Measurements from ENCODE around the gene GPSM1.

Gene GPSM1

DNA sequence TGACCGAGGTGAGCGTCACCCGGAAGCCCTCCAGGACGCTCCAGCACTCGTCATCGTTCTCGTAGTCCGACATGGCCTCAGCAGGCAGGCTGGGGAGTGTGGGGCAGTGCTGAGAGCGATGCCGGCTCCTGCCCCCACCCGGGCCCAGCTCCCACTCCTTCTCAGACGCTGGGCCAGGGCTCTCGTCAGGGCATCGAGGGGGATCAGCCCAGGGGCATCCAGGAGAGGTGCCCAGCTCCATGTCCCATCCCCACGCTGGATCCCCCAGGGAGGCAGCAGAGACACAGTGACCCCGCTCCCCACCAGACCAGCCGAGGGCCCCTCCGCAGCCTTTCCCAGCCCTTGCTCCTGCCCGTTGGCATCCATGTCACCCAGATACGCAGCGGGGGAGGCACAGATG is 44.7 kb downstream of the GPSM1 start:
- H3K4me3 ChIP-seq (ENCODE audit: low read length): no peak overlapping the region; the same call in 1 of the 2 replicates
- no peak for TF ChIP-seq ZNF274 (IDR thresholded peaks at IDR 0.05; ENCODE audit: low read depth, low read length)

DNA sequence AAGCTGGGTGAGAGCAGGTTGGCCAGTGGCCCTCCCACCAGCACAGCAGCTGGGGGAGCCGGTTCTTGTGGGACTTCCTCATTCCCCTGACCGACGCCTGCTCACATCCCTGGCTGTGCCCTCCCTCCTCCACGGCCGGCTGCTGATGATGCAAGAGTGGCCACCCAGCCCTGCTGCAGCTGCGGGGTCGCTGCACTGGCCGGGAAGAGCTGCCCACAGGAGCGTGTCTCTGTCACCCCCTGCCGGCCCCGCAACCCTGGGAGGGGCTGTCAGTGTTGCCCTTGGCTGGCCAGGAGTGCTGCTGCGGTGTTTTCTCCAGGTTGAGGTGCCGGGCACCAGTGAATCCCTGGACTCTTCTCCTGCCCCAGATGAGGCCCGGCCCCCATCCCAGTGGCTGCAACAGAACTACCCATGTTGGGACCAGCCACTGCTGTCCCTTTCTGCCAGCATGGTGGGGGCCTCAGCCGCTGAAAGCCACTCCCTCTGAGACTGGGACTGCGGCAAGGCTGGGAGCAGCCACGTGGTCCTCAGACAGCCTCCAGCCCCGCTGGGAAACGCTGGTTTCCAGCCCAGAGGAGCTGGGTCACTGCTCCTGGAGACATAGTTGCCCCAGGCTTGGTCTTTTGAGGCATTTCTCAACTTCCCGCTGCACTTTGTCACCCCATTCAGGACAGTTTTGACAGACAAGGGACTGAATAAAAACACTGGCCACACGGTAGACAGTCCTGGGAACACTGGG is 45.4 kb downstream of the GPSM1 start:
- peak overlapping the region; percentile 26; the same call in 1 of the 2 replicates for H3K4me3 ChIP-seq (ENCODE audit: low read length)
- no peak for TF ChIP-seq ZNF274 (IDR thresholded peaks at IDR 0.05; ENCODE audit: low read depth, low read length)

DNA sequence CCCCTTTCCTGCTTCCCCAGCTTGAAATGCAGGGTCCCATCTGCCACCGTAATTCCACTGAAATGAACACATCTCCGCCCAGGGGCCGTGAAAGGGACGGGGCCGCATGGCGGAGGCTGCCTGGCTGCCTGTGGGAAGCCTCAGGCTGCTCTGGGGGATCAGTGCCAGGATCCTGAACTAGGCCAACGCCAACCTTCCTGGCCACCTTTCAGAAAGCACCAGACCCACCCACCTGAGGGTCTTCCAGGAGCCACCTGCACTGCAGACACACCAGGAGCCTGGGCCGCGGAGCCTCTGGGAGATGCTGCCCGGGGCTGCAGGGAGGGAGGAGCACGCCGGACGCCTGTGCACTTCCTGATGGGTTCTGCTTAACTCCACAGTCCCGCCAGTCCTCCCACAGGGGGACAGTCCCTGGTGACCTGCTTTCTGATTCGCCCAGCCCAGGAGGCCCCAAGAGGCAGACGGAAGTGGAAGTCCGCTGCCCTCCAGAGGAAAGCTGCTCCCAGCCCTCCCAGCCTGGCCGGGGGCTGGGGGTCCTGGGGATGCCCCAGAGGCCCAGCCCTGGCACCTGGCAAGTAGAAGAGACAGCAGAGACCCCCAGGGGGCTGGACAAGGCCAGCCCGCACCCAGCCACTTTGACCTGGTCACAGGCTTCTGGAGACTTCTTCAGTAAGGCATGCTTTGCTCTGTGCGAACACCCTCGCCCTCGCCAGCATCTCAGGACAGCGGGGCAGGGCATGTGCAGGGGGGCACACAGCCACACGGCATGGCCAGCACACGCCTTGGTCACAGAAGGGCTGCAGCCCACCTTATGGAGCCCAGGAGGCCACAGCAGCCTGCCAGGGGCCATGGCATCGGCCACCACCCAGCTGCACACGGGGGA is 46.2 kb downstream of the GPSM1 start, which contains the start of gene CARD9:
CARD9 (minus strand) TSS at position 370 of the 883 bp plus-strand sequence. CDS start 1,591 bp downstream, outside the sequence.
- no peak for TF ChIP-seq ZNF274 (IDR thresholded peaks at IDR 0.05; ENCODE audit: low read depth, low read length)

DNA sequence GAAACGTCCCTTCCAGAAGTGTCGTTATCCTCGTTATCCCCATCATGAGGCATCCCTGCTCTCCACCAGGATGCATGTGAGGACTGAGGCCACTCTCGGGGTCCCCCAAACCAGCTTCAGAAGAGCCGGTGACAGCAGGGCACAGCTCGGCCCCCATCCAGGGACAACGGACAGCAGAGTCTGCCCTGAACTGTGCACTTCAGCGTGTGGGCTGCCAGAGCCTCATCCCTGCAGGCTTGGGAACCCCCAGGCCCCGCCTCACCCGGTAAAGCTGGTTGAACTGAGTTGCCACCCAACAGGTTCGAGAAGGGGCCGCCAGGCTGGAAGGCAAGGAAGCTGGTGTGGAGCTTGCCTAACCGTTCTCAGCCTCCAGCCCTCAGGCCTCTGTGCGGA is 46.8 kb downstream of the GPSM1 start:
- TF ChIP-seq ZNF274 (IDR thresholded peaks at IDR 0.05; ENCODE audit: low read depth, low read length): no peak

More for the DNA sequence above, 46.2 kb downstream of the GPSM1 start, which contains the start of gene CARD9:
- peak within 1 kb of the TSS; percentile 26; the same call in 1 of the 2 replicates for H3K4me3 ChIP-seq (ENCODE audit: low read length)

DNA sequence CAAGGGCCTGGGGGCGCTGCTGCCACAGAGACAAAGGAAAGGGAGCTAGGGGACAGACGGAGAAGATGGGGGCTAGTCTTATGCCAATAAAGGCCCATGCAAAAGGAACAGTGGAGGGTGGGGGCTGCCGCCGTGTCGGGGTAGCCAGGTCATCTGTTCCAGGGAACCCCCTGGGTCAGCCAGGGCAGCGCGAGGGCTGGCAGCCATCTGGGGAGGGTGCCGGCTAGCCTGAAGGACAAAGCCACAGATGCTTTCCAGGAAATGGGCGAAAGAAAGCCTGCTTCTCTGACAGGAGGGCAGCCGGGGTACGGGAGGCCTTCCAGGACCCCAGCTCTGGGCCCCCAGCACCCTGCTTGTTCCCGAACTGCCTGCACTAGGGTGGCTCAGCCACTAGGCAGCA is 47.8 kb downstream of the GPSM1 start:
- no peak for TF ChIP-seq ZNF274 (IDR thresholded peaks at IDR 0.05; ENCODE audit: low read depth, low read length)

More for the DNA sequence above, 46.8 kb downstream of the GPSM1 start:
- no peak overlapping the region for H3K4me3 ChIP-seq (ENCODE audit: low read length)

DNA sequence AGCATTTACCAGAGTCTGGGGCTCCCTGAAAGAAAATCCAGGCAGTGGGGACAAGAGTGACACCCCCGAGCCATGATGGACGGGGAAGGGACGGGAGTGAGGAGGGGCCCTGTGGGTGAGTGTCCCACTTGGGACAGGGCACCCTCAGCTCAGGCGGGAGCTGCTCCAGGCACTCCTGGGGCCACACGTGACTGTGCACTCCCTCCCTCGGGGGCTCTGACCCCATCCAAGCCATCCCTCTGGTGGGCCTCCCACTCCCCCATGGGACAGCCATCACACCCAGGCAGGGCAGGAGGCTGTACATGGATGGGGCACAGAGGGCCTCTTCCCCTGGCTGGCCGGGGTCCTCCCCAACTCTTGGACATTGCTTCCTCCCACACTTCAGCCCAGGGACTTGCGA is 49.1 kb downstream of the GPSM1 start:
- H3K4me3 ChIP-seq (ENCODE audit: low read length): no peak overlapping the region

More for the DNA sequence above, 47.8 kb downstream of the GPSM1 start:
- H3K4me3 ChIP-seq (ENCODE audit: low read length): no peak overlapping the region

DNA sequence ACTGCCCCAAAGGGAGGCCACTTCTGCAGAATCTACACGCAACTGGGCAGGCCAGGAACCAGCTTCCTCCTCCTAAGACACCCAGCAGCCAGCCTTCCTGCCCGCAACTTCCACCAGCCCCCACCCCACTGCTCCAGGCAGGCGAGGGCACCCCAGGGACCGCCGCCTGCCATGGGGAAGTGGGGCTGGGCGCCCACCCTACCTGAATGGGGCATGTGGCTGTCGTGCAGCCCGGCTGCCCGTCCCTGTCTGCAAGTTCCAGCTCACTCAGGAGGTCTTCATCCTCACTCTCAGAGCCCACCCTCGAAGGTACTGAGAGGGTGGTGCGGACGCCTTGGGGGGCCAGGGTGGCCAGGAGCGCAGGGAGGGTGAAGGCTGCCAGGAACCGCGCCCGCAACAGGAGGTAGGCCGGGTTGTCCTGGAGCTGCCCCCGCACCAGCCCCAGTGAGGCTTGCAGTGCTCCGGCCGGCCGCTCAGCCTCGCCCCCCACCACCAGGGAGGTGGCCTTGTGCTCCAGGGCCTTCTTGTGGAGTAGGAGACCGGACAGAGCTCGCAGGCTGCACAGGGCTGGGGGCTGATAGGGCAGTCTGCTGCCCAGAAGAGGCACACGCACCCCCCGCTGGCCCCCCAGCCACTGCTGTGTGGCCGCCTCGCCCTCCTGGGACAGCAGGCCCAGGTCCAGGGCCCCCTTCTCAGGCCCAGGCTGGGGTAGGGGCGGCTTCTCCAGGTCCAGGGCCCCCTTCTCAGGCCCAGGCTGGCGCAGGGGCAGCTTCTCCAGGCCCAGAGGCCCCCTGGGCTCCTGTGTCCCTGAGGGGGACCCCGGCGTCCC is 50.2 kb downstream of the GPSM1 start:
- no peak overlapping the region for H3K4me3 ChIP-seq (ENCODE audit: low read length)
- TF ChIP-seq ZNF274 (IDR thresholded peaks at IDR 0.05; ENCODE audit: low read depth, low read length): no peak

More for the DNA sequence above, 49.1 kb downstream of the GPSM1 start:
- no peak for TF ChIP-seq ZNF274 (IDR thresholded peaks at IDR 0.05; ENCODE audit: low read depth, low read length)

DNA sequence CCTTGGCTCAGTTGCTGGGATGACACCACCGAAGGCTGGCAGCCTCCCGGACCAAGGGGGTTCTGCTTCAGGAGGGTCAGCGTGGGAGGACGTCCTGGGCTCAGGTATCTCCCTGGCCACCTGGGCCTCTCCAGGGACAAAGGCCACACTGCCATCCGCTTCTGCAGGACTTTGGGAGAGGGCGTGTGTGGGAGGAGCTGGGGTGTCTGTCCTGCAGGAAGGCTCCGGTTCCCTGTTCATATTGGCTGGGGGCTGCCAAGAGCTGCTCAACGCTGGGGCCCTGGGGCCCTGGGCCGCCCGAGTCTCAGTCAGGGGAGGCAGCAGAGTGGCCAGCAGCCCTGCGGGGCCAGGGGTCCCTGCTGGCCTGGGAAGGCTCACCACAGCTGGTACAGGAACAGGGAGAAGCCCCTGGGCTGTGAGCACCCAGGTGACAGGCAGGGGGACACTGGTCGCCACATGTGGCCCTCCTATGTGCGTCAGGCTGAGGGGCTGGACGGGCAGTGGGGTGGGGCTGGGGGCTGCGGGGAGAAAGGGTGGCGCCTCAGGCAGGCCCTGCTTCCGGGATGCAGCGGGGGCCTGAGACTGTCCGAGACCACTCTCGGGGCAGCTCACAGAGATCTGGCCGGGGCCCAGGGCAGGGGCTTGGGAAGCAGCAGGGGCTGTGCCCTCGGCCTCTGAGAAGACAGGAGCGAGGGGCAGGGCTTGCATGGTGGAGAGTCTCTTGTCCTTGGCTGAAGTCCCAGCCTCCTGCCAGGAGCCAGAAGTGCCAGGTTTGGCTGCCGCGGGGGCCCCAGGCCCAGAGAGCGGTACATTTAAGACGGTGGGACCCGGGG is 51.0 kb downstream of the GPSM1 start:
- TF ChIP-seq ZNF274 (IDR thresholded peaks at IDR 0.05; ENCODE audit: low read depth, low read length): no peak
- no peak overlapping the region for H3K4me3 ChIP-seq (ENCODE audit: low read length)

DNA sequence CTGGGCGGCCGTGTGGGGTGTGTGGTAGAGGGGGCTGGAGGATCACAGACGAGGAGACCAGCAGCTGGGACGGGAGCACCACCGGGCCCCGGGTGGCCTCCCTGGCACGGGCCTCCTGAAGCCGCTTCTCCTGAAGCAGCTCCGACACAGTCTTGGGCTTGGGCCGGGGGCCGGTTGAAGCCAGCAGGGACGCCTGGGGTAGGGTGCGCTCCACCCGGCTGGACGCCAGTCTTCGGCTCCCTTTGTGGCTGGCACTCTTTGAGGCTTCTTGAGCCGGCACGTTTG is 51.6 kb downstream of the GPSM1 start:
- no peak overlapping the region for H3K4me3 ChIP-seq (ENCODE audit: low read length)
- TF ChIP-seq ZNF274 (IDR thresholded peaks at IDR 0.05; ENCODE audit: low read depth, low read length): no peak

DNA sequence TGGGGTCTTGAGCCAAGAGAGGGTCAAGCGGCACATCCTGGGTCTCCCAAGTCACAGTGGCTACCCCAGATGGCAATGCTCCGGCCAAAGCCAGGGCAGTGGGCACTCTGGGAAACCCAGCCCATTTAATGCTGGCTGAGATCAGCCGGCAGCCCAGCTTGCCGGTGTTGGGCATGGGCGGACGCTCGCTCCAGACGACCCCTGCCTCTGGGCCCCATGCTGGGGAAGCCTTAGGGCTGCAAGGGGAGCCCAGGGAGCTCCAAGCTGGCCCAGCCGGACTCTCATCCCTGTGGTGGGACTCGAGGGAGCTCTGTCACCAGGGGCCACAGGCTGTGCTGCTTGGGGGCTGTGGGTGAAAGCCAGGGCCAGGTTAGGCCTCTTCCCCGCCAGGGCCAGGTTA is 52.1 kb downstream of the GPSM1 start:
- no peak for TF ChIP-seq ZNF274 (IDR thresholded peaks at IDR 0.05; ENCODE audit: low read depth, low read length)

DNA sequence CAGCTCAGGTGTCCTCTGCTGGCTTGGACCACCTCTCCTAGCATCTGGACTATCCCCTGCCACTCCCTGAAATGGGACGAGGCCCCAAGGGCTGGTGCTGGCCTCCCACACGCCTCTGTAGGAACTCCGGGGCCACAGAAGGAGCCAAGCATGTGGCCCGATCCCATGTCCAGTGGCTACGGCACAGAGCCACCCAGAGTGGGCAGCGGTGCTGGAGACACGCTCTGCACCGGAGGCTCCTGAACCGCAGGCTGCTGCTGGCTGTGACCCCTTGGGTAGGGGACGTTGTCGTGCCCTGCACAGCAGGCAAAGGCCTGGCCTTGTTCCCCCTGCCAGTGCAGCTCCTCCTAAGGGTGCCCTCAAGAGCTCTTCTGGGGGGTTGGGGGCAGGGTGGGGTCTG is 52.6 kb downstream of the GPSM1 start:
- H3K4me3 ChIP-seq (ENCODE audit: low read length): no peak overlapping the region
- TF ChIP-seq ZNF274 (IDR thresholded peaks at IDR 0.05; ENCODE audit: low read depth, low read length): no peak

More for the DNA sequence above, 52.1 kb downstream of the GPSM1 start:
- no peak overlapping the region for H3K4me3 ChIP-seq (ENCODE audit: low read length)

DNA sequence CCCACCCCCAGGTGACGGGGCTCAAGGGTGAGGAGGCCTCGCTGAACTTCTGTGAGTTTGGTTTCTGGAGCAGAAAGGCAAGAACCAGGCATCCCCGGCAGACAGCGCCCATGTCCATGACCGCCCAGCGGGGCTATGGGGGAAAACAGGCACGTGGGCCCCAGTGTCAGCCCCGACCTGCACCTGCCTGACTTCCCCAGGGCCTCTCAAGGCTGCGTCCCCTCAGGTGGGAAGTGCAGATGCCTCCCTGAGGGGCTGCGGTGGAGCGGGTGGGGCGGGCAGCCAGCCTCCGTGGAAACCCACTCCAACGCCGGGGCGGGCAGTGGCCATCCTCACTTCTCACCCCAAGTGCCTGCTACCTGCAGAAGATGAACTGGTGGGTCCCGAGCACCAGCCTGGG is 53.0 kb downstream of the GPSM1 start:
- H3K4me3 ChIP-seq (ENCODE audit: low read length): no peak overlapping the region
- TF ChIP-seq ZNF274 (IDR thresholded peaks at IDR 0.05; ENCODE audit: low read depth, low read length): no peak

DNA sequence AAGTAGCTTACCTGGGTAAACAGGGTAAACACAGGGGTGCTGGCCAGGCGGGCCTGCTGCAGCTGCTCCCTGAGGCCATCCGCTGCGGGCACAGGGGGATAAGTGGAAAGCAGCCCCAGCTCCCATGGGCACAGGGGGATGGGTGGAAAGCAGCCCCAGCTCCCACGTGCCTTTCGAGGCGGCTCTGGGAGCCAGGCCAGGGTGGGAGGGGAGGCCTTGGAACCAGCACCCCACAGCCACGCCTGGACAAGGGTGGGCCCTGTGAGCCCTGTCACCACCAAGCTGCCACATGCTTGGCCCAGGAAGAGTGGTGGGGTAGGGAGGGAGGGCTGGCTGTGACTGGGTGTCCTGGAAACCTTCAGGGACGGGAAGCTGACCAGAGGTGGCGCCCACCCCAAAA is 54.0 kb downstream of the GPSM1 start:
- no peak for TF ChIP-seq ZNF274 (IDR thresholded peaks at IDR 0.05; ENCODE audit: low read depth, low read length)
- H3K4me3 ChIP-seq (ENCODE audit: low read length): no peak overlapping the region

Data from GM08714 (cell line).